T-helper 9 cell (primary cell): ENCODE measurements around the gene C5.
"Not testable (repeated sequence)": the region's sequence is repeated elsewhere in the genome, so short reads cannot be mapped to it uniquely, and the experiment has no call there.

Experiments
- DNase-seq: peaks from one replicate; pipeline ENCODE4 v3.0.0-alpha.2; 2020

Gene C5

DNA sequence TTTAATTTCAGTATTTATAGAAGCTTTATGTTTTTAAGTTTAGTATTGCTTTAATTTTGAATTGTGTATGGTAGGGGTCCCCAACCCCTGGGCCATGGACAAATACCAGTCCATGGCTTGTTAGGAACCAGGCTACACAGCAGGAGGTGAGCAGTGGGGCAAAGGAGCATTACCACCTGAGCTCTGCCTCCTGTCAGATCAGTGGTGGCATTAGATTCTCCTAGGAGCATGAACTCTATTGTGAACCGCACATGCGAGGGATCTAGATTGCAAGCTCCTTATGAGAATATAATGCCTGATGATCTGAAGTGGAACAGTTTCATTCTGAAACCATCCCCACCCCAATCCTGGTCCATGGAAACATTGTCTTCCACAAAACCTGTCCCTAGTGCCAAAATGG lies 1.9 kb downstream of the C5 start:
- DNase-seq: no peak

DNA sequence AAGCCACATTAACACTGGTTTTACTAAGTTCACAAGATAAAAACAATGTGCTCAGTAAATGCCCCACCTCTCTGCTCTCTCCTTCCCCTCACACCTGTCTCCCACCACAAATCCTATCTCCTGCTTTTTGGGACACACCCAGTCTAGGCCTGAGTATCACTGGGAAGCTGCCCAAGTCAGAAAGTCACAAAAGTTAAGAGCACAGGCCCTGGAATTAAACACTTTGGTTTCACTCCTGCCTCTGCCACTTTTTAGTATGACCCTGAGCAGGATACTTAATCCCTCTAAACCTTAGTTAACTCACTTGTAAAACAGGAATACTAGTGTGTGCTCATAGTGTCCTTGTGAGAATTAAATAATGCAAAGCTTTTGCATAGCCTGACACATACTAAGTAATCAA lies 11.3 kb downstream of the C5 start:
- DNase-seq: no peak

DNA sequence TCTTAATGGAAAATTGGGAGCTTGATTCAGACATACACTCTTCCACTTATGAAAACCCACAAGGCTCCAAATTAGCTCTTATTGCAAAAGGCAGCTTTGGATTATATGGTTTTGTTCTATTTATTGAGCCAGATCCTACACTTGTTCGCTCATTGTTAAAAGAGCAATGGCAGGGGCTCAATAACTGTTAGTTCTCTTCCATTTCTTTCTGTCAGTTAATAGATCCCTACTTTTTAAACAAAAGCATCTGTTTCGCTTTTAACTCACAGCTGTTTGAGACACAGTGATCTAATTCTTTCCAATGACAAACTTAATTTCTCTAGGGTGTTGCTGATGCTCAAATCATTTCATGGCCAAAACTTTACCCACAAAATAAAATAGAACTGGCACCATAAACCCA lies 11.7 kb downstream of the C5 start:
- no peak for DNase-seq

DNA sequence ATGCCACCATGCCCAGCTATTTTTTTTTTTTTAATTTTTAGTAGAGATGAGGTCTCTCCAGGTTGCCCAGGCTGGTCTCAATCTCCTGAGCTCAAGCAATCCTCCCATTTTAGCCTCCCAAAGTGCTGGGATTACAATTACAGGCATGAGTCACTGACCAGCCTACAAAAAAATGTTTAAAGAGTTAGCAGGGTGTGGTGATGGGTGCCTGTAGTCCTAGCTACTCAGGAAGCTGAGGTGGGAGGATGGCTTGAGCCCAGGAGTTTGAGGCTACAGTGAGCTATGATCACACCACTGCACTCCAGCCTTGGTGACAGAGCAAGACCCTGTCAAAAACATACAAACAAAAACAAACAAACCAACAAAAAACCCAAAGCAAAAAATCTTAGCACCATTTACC lies 14.4 kb downstream of the C5 start:
- DNase-seq: not testable (repeated sequence)

DNA sequence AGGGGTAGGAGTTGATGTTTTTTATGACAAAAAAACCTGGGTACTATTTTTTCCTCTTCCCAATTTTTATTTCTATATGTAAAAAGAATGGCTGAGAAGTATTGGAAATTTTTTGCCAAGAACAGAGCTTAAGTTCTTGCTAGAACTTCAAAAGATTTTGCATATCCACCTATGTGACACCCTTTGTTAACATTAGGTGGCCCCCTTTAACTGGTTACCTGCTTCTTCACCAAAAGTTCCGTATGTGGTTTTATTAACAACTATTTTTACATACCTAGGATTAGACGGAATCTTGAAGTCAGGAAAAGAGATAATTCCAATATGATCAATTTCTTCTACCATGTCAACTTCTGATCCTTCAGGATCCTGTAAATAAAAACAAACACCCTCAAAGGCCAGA lies 15.5 kb downstream of the C5 start:
- DNase-seq: no peak

GRCh38 chr9:121029469-121029868 lies 20.6 kb downstream of the C5 start:
- no peak for DNase-seq

DNA sequence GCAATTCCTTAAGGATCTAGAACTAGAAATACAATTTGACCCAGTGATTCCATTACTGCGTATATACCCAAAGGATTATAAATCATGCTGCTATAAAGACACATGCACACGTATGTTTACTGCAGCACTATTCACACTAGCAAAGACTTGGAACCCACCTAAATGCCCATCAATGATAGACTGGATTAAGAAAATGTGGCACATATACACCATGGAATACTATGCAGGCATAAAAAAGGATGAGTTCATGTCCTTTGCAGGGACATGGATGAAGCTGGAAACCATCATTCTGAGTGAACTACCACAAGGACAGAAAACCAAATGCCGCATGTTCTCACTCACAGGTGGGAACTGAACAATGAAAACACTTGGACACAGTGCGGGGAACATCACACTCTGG lies 21.8 kb downstream of the C5 start:
- not testable (repeated sequence) for DNase-seq

- DNase-seq: no peak
These were observed 23.3 kb downstream of the C5 start for GRCh38 chr9:121026768-121027167.

DNA sequence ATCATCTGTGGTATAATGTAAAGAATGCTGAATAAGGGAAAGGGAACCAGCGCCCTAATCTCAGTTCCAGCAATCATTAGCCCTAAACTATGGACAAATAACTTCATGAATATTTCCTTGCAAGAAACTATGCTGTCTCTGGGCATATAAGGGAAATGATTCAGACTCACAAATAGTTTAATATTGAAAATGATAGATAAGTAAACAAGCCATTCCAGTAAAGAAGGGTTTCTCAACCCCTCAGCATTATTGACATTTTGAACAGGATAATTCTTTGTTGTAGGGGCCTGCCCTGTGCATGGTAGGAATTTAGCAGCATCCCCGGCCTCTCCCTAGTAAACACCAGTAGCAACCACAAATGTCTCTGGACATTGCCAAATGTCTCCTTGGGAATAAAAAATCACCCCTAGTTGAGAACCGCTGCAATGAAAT lies 23.8 kb downstream of the C5 start:
- DNase-seq: no peak

DNA sequence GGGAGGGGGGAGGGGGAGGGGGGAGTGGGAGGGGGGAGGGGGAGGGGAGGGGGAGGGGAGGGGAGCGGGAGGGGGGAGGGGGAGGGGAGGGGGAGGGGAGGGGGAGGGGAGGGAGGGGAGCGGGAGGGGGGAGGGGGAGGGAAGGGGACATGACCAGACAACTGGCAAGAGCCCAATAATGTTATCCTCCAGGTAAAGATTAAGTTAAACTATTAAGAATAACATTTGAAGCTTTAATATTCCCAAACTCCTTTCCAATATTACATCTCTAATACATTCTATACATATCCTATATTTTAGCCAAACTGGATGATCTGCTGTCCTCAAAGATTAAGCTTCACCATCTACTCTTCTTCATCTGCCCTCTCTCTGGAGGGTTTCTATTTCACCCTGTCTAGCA lies 25.8 kb downstream of the C5 start:
- DNase-seq: no peak

GRCh38 chr9:121023064-121023463 lies 27.0 kb downstream of the C5 start:
- no peak for DNase-seq

- no peak for DNase-seq
These were observed 28.8 kb downstream of the C5 start for GRCh38 chr9:121021301-121021700.

DNA sequence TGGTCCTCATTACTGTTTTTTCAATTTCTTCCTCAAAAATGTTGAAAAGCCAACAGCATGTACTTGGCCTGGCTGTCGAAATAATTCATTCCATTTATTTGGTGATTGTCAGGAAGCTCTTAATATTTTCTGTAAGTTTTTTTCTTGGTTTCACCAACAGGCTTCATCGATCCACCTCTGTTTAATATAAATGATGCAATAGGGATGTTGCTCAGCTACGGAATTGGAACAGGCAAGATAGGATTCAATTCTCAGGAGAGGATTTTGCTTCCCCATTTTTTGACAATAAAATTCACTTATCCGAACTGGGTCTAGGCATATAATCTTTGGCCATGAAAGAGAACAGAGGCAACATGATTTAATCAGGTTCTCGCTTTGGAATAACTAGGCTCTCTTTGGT lies 30.8 kb downstream of the C5 start:
- DNase-seq: no peak

DNA sequence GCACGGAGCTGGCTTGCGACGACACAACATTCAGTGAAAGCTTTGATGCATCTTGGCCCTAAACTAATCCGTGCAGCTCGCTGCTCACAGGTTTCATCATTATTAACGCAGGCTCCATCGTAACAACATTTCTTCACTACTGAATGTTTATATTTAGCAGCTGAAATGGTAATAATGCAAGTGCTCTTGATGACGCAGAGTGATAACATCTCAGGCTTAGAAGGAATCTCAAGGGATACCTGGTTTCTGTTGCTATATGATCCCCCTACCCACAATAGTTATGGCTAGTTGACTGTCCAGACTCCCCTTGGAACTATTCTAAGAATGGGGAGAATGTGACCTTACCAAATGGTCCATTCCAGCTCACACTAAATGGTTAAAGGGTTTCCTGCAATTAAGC lies 36.2 kb downstream of the C5 start:
- DNase-seq: no peak

- DNase-seq: no peak
These were observed 40.4 kb downstream of the C5 start for GRCh38 chr9:121009650-121010049.

GRCh38 chr9:120999317-120999716 lies 50.8 kb downstream of the C5 start:
- DNase-seq: no peak

GRCh38 chr9:120998111-120998510 lies 52.0 kb downstream of the C5 start:
- DNase-seq: no peak

DNA sequence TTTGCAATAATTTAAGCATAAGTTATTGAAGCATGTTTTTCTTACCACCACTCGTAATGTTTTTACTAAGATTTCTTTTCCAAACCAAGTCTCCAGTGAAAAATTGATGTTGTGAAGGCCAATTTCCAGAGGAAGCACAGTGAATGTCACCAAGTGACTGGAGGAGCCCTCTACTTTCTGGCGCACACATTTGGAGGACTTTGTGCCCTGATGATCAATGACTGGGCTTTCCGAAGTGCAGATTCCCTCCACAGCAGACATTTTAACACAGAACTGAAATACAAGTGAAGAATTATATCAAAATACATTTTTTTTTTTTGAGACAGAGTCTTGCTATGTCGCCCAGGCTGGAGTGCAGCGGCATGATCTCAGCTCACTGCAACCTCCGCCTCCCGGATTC lies 52.6 kb downstream of the C5 start:
- no peak for DNase-seq

DNA sequence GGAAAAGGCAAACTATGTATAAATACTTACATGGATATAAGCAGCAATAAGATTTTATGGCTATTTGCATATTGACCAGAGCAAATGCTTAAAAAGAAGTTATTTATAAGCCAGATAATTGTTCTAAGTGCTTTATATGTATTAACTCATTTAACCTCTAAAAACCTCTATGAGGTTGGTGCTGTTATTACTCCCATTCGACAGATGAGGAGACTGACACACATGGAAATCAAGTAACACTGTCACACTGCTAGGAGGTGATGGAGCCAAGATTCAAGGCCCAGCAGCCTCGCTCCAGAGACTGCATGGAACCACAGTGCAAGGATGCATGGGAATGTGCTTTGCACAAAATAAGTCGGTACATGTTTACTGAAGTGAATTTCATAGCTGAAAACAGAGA lies 53.7 kb downstream of the C5 start:
- DNase-seq: no peak

DNA sequence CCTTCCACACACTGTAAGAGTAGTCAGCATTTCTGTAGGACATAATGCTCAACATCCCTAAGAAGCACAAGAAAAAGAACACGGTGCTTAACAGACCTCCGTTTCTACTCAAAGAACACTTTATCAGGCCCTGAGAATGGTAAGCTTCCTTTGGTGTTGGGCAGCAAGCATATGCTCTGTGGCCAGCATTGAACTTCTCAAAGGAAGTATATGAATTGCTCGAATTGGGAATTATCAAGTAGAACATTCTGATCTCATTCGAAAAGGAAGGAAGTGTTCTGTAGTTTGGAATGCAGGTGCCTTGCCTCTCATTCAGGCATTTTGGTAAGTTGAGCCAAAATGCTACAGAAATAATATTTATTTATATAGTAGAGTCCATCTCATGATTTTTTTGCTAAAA lies 61.0 kb downstream of the C5 start:
- DNase-seq: no peak

DNA sequence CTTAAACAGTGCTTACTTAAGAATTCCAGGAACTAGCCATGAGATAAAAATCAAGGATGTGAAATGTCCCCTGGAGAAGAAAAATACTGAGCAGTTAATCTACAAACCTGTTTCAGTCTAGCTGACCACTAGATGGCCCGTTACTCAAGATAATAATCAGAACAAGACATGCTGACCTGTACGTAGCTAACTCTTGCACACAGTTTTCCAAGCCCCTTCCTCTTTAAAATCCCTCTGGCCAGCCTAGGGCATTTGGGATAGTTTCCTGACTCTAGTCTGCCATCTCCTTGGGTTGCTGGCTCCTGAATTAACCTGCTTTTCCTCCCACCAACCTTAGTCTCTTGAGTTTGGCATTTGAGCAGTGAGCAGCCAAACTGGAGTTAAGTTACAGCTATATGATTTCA lies 64.3 kb downstream of the C5 start:
- DNase-seq: no peak

- no peak for DNase-seq
These were observed 66.7 kb downstream of the C5 start for GRCh38 chr9:120983259-120983837.

DNA sequence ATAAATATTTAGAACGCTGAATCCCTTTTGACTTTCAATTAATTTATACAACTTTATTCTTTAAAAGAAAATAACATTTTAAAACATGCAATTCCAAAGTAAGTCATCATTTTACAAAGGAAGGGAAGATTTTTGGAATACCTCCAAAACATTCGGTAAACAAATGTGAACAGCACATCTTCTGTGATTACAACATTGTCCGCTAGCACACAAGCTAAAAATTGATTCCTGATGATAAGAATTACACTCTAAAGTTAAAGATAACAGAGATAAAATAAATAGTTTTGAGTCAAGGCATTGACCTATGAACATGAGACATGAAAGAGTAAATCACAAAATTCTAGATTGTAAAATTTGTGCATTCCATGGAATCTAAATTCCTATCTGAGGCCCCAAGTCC lies 67.2 kb downstream of the C5 start:
- no peak for DNase-seq

DNA sequence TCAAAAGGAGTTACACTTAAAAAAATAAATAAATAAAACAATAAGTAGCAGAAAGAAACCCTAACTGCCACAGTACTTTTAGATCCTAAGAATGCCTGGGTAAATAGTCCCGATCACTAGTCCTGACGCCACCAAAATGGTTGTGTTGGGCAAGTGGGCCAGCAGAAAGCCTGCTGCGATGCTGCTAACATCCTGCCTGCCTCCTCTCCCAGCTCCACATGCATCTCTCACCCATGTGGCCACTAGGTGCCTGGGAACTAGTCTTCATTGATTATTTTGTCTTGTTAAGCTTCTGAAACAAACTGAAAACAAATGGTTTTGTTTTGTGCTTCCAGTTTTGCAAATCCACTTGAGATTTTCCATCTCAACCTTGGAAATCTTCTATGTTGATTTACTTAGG lies 69.1 kb downstream of the C5 start:
- DNase-seq: no peak

GRCh38 chr9:120979797-120980196 lies 70.3 kb downstream of the C5 start:
- no peak for DNase-seq

GRCh38 chr9:120978987-120979386 lies 71.1 kb downstream of the C5 start:
- no peak for DNase-seq
